ENCODE measurements around the gene PHGDH.

PHGDH gene

DNA sequence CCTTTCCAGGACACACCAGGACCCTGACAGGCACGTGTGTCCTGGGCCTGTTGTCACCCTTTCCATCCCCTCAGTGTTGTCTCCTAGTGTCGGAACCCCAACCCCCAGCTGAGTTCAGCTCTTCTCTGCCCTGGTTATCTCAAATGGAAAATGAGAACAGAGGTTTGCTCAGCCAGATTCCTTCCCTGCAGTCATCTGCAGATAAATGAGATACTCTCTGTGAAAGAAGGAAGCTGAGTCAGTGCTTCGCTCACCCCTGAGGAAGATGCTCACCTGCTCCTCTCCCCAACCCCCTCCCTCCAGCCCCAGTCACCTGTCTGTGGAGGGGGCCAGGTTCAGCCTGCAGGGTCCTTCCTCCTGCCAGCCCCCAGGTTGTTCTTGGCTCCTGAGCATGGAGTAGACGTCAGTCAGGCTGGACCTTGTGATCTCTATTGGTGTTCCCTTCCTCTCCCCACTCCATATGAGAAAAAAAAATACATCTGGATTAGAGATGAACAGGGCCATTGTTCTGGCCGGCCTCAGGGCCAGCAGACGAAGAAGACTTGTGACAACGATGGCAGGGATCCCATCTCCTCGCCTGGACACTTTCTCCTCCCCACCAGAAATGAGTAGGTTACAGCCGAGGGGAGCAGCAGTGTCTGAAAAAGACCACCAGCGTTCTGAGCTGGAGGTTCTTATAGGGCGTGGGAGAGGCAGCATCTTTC, 20.9 kb downstream of the PHGDH start:
- DNase-seq = no peak

GRCh38 chr1:119733754-119734153, 22.0 kb downstream of the PHGDH start:
- DNase-seq = no peak

GRCh38 chr1:119735217-119735616, 23.5 kb downstream of the PHGDH start:
- DNase-seq = no peak

DNA sequence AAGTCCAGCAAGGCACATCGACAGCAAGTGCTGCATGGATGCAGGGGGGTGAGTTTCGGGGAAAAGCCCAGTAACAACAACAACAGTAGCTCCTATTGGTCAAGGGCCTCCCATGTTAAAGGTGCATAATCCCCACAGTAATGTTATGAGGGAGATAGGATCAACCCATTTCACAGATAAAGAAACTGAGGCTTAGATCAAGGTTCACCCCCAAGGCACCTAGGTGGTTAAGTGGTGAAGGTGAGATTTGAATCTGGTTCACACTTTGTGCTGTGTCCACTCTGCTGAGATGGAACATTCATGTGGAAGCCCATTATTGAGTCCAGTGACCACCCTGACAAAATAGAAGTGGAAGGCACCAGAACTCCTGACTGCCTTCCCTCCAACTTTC, 24.9 kb downstream of the PHGDH start:
- no peak for DNase-seq

GRCh38 chr1:119737040-119737682, 25.4 kb downstream of the PHGDH start:
- DNase-seq = no peak

DNA sequence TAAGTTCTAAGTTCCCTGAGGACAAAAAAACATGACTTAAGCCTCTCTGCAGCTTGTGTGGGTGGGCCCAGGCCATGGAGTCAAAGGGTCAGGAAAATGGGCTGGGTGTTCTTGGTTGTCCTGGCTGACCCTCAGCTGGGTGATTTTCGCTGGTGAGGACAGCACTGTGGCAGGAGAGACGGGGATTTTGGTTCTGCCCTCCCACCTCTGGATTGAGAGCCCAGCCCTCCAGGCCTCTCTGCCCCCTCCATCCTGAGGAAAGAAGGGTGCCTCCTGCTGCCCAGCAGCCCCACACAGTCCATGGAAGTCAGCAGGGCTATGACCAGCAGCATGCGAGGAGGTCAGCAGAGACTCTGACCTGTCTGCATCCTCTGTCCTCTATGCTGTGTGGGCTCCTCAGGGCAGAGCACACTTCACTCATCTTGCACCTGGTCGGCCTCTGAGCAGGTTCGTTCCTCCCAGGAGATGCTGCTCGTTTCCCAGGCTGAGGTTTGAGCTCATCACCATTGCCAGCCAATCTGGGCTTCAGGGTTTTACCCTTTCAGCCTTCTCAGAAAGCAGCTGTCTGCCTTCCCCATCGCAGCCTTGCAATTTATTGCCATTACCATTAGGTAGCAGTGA, 26.5 kb downstream of the PHGDH start:
- DNase-seq = no peak

GRCh38 chr1:119739150-119739549, 27.4 kb downstream of the PHGDH start:
- DNase-seq = no peak

DNA sequence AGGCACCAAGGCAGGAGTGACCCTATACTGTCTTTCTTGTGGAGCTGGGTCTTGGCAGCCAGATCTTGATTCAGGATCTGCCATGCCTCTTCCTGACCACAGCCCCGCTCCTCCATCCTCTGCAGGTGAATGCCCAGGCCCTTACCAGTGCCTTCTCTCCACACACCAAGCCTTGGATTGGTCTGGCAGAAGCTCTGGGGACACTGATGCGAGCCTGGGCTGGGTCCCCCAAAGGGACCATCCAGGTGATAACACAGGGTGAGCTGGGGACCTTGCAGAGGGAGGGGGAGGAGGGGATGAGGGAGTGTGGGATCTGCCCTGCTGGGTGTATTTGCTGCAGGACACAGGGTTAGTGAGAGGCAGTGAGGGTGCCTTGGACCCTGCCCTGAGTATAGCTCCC, 28.5 kb downstream of the PHGDH start:
- no peak for DNase-seq

DNA sequence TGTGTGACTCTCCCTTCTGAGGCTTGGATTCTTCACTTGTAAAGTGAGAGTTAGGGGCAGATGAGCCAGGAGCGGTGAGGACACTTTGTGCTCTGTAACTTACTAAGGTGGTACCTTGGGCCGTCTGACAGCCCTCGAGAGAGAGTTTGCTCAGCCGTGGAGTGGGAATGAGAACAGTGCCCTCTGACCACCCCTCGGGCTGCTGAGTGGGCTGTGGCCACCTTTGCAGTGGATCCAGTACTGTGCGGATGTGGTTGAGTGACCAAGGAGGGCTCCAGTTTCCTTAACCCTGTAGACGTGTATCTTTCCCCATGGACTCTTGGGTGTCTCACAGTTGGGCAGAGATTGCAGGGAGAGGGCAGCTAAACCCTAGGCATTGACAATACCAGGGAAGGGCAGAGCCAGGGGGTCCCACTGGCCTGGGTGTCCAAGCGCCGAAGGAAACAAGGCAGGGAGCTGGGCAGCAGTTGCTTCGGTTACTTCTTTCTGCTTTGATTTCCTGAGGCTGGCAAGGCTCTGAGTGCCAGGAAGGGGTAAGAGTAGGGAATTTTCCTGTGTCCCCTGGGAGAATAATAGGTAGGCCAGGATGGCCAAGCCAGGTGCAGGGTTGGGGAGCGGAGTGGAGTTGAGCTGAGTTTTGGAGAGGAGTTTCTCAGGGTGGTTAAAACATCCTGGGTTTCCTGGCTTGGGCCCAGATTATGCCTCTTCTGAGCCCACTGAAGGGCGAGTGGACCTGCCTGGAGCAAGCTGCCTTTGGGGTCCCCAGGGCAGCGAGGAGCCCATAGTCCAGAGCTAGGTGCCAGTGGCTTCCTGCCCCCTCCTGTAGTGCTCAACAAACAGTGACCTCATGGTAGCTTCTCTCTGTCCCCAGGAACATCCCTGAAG, 29.4 kb downstream of the PHGDH start:
- DNase-seq = no peak

GRCh38 chr1:119742202-119742601, 30.5 kb downstream of the PHGDH start:
- DNase-seq = no peak

DNA sequence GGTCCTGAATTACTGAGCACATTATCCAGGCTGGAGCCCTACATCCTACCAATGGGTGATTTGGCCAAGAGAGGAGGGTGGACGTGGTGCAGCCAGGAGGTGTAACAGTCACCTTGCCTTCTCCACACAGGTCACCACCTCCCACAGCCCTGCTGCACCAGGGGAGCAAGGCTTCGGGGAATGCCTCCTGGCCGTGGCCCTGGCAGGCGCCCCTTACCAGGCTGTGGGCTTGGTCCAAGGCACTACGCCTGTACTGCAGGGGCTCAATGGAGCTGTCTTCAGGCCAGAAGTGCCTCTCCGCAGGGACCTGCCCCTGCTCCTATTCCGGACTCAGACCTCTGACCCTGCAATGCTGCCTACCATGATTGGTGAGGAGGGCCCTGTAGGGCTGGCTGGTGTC, 30.9 kb downstream of the PHGDH start:
- DNase-seq = no peak

DNA sequence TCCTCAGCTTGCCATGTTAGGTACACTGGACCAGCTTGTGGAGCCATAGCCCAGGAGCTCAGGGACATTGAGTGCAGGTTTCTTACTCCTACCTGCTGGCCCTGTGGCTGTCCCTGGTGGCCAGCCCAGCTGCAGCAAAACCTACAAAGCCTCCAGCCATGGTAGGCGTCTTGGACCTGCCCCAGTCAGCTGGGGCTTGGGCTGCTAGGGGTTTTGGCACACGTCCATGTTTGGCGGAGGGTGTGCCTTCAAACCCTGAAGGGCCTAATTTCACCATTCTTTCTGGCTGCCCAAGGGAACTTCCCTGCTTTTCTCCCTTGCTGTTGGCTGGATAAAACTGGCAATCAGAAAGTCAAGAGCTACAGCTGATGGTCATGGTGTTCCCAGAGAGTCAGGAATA, 31.6 kb downstream of the PHGDH start:
- DNase-seq = no peak

DNA sequence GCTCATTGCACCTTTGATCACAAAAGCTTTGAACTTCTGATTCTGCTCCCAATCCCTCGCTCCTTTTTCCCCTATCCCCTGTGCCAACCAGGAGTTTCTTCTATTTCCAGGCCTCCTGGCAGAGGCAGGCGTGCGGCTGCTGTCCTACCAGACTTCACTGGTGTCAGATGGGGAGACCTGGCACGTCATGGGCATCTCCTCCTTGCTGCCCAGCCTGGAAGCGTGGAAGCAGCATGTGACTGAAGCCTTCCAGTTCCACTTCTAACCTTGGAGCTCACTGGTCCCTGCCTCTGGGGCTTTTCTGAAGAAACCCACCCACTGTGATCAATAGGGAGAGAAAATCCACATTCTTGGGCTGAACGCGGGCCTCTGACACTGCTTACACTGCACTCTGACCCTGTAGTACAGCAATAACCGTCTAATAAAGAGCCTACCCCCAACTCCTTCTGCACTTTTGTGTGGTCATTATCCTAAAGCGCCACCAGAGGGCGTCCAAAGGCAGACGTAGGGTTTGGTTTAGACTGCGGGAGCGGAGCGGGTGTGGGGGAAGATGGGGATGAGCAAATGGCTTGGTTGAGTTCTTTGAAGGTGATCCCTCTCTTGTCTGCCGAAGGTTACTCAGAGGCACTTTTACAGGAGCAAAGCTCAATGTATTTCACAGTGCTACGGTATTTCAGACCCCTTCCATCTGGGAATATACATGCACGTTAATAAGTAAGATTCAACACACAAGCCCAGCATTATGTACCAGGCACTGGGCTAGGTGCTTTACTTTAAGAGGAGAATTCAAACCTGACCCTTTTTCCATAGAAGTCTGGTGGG, 32.3 kb downstream of the PHGDH start:
- DNase-seq = peak; percentile 20 to 74

DNA sequence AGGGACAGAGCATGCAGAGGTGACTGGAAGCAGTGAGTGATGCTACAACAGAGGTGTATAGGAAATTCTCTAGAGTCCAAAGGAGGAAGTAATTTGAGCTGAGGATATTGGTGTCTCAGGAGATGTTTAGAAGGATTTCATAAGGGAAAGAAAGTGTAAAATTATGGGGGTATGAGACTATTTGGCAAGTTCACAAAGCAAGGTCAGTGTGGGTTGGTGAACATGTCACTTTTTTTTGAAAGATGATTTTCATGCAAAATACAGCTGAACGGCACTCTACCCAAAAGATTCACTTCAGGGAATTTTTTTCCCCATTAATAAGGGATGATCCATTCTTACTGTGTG, 32.8 kb downstream of the PHGDH start:
- DNase-seq = no peak

- DNase-seq = no peak
These were observed 33.3 kb downstream of the PHGDH start for GRCh38 chr1:119745034-119745433.

- no peak for DNase-seq
These were observed 35.7 kb downstream of the PHGDH start for GRCh38 chr1:119747451-119747850.

GRCh38 chr1:119748040-119748439, 36.3 kb downstream of the PHGDH start:
- no peak for DNase-seq

GRCh38 chr1:119752592-119752991, 40.9 kb downstream of the PHGDH start:
- no peak for DNase-seq

- DNase-seq = no peak
These were observed 46.9 kb downstream of the PHGDH start for GRCh38 chr1:119758584-119758983.

DNA sequence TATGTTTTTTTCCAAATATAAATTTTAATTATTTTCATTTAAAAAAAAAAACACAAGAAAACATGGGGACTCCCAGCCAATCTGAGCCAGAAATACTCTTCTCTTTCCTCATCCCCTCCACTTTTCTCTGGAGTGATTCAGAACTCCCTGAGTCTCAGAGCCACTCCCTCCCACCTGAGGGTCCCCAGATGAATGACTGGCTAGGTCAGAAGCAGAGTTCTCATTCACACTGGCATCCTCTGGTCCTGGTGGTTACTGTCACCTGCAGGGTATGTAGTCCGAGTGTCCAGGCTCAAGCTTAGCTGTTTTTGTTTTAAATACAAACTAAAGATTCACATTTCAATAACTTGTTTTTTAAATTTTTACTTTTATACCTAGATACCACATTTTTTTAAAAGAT, 50.7 kb downstream of the PHGDH start:
- no peak for DNase-seq

- DNase-seq = no peak
These were observed 51.2 kb downstream of the PHGDH start for GRCh38 chr1:119762953-119763352.

DNA sequence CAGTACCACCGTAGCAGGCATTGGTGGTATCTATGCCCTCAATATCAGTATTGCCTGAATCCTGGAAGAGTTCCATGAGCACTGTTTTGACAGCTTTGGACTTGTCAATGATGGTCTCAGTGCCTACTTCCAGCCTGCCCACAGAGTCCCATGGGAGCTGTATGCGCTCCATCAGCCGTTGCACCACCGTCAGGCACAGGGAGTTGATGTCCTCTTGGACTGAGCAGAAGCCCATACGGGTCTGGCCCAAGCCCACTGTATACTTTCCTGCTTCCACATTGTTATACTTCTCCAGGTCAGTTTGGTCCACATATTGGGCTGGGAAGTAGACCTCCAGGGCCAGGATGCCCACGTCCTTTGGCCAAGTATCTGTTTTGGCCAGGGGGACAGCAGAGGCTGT, 52.5 kb downstream of the PHGDH start:
- no peak for DNase-seq

DNA sequence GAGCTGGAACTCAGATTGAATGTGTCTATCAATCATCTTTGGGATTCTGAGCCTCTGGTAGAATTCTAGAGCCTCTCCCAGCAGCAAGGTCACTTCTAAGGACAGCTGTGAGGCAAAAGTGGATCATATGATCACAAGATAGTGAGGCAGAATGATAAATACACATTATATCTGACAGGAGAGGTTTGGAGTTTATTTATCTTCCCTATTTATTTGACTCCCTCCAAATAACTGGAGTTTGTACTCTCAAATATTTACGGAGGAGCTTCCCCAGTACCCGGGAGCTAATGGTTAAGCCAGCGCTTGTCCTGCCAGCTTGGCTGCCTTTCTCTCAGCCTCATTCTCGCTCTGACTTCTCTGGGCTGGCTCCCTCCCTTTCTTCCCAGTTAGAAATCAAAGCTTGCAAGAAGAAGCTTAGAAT, 54.6 kb downstream of the PHGDH start:
- DNase-seq = no peak
